ENCODE data around the gene LDLR.
"Not testable (repeated sequence)": the region's sequence is repeated elsewhere in the genome, so short reads cannot be mapped to it uniquely, and the experiment has no call there.

The LDLR gene

GRCh38 chr19:11141937-11142527 is 52.8 kb downstream of the LDLR start:
- DNase-seq (ENCODE audit: low read depth), result no peak

GRCh38 chr19:11142528-11143171 is 53.4 kb downstream of the LDLR start:
- no peak for DNase-seq (ENCODE audit: low read depth)

GRCh38 chr19:11145536-11145924 is 56.3 kb downstream of the LDLR start:
- no peak for DNase-seq (ENCODE audit: low read depth)

- no peak for DNase-seq (ENCODE audit: low read depth)
These were observed 58.7 kb downstream of the LDLR start for GRCh38 chr19:11148001-11148400.

DNA sequence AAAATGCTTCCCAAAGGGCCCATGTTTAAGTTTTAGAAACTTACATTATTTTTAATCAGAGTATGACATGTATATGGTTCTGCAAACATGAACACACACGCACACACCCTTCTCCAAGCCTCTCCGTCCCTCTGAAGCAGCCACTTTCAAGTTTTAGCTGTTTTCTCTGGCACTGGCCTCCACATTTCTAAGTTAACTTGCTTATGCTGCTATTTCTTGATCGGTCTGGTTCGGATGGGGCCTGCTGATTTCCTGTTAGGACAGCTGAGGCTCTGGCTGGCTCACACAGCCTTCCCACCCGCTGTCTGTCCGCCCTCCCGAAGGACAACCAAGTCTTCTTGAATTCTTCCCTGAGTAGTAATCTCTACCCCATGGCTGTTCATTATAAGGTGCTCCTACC is 61.9 kb downstream of the LDLR start:
- no peak for DNase-seq (ENCODE audit: low read depth)

- DNase-seq (ENCODE audit: low read depth), result no peak
These were observed 63.2 kb downstream of the LDLR start for GRCh38 chr19:11152318-11153062.

GRCh38 chr19:11154683-11155047 is 65.4 kb downstream of the LDLR start:
- DNase-seq (ENCODE audit: low read depth), result no peak

DNA sequence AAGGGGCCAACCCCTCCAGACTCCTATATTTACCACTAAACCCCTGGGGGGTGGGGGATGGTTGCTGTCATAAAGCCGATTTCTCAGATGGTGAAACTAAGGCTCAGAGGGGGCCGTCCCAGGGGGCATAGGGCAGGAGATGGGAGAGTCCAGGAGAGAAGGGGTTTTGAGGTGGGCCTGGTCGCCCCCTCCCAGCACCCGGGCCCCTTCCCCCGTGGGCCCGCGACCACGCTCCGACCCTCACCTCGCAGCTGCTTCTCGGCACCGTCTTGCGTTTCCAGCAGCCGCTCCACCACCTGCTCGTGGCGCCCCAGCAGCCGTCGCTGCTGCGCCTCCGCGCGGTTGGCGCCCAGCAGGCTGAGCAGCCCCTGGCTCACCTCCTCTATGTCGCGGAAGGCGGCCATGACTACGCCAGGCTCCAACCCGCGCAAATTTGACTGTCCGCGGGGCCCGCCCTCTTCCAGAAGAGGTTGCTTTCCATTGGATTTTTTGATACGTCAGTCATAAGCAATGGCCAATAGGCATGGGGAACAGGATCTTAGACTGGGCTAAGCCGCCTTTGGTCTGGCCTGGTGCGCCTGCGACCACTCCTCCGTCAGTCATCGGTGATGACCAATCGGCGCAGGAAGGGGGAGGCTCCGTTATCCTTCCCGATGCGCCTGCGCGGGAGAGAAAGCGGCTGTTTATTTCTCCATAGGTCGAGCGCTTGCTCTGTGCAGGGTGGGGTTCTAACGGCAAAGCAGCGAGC is 66.3 kb downstream of the LDLR start, which contains the start of gene SPC24:
Gene SPC24, minus strand, starts transcription at position 410 of the 748 bp plus-strand sequence. Its CDS starts 6 bp downstream, at position 404.
- DNase-seq (ENCODE audit: low read depth), result peak; percentile 84

- no peak for DNase-seq (ENCODE audit: low read depth)
These were observed 70.6 kb downstream of the LDLR start for GRCh38 chr19:11159598-11160439.

DNA sequence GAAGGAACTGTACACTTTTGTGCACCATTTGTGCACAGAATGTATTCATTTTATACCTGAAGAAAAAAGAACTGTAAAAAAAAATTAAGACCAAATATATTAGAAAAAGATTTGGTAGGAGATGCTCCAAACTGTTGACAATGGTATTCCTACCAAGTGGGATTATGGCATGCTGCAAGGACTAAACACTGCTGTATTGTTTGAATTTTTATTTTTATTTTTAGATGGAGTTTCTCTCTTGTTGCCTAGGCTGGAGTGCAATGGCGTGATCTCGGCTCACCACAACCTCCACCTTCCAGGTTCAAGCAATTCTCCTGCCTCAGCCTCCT is 71.1 kb downstream of the LDLR start:
- not testable (repeated sequence) for DNase-seq (ENCODE audit: low read depth)

DNA sequence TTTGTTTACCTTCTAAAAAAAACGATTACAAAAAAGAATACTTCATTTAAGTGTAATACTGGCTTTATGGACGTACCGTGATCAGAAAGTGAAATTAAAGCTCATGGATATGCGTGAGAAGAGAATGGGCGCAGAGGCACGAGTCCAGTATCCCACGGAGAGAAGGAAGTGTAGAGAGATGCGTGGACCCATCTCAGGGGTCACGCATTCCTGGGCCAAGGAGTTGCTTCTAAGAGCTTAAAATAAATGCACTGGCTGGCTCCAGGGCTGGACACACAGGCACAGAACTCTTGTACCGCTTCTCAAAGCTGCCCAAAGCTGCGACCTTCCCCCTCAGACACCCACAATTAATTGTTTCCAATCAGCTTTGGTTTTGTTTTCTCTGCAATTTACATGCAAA is 75.0 kb downstream of the LDLR start:
- DNase-seq (ENCODE audit: low read depth), result no peak

- no peak for DNase-seq (ENCODE audit: low read depth)
These were observed 75.7 kb downstream of the LDLR start for GRCh38 chr19:11164879-11165406.

- DNase-seq (ENCODE audit: low read depth), result no peak
These were observed 76.3 kb downstream of the LDLR start for GRCh38 chr19:11165486-11166030.

- DNase-seq (ENCODE audit: low read depth), result no peak
These were observed 77.2 kb downstream of the LDLR start for GRCh38 chr19:11166281-11167142.

DNA sequence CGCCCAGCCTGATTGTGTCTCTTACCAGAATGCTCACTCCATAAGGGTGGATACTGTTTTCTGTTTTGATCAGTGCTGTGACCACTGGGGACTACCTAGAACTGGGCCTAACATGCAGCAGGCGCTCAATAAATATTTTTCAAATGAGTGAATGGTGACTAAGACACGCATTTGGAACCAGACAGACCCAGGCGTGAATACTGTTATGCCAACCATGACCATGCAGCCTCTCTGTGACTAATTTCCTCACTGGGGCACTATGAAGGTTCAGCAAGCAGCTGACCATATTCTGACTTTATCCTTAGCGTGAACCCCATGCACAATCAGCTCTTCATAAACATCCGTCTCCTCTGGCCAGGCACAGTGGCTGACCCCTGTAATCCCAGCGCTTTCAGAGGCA is 79.3 kb downstream of the LDLR start:
- DNase-seq (ENCODE audit: low read depth), result no peak

DNA sequence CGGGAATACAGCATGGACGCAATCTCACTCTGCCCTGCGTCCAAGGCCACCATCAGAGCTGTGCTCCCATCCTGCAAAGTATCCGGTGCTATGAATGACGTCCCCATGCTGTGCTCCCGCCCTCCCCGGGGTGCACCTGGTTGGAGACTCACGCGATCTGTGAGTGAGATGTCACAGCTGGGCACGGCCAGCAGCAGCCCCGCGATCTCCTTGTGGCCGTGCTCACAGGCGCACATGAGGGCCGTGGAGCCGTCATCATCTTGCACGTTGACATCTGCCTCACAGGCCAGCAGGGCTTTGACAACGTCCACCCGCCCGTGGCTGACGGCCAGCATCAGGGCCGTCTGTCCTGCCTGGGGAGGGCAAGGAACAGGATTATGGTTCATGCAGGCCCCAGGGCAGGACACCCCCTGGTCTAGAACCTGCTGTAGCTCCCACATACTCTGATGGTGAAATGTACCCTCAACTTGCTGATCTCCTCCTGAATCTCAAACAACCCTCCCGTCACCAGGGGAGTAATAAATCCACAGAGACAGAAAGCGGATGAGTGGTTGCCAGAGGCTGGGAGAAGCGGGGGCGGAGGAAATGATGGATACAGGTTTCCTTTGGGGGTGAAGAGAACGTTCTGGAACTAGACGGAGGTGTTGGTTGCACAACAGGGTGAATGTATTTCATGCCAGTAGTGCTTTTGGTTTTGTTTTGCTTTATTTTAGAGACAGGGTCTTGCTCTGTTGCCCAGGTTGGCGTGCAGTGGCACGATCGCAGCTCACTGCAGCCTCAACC is 80.8 kb downstream of the LDLR start:
- no peak for DNase-seq (ENCODE audit: low read depth)

DNA sequence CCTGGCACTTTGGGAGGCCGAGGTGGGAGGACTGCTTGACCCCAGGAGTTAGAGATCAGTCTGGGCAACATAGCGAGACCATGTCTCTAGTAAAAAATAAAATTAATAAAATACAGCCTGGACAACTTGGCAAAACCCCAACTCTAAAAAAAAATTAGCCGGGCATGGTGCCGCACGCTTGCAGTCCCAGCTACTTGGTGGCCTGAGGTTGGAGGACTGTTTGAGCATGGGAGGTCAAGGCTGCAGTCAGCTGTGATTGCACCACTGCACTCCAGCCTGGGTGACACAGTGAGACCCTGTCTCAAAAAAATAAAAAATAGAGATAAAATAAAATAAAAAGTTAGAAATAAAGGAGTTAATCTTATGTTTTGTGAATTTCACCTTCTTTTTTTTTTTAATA is 81.9 kb downstream of the LDLR start:
- DNase-seq (ENCODE audit: low read depth), result no peak

DNA sequence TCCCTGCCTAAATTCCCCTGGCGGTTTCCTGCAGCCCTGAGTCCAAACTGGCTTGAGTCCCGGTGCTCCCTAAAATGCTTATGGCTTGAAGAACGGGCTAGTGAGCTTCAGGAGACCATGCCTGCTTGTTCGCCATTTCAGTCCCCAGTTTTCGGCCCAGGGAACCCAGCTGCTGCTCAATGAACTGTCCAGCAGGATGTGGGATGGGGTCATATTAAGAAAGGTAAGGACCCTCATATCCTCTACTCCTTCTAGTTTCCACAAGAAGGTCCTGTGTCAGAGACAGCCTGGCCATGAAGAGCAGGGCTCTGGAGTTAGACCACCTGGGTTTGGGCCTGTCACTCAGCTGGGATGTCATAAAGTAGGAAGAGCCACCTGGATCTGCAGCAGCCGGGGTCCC is 83.3 kb downstream of the LDLR start:
- no peak for DNase-seq (ENCODE audit: low read depth)

DNA sequence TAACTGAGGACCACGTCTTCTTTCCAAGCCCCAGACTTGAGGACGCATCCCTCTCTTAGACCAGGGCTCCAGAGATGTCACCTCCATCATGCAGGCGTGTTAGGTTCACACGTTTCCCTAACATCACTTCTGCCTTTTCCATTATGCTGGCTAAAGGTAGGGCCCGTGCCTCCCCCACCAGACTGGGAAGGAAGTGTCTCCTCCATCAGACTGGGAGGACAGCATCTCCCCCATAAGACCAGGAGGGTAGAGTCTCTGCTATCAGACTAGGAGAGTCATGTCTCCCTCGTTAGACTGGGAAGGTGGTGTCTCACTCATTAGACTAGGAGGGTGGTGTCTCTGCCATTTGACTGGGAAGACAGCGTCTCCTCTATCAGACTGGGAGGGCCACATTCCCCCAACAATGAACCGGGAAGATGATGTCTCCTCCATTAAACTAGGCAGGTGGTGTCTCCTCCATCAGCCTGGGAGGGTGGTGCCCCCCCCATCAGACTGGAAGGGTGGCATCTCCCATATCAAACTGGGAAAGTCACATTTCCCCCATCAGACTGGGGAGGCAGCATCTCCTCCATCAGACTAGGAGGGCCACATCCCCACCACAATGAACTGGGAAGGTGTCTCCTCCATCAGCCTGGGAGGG is 84.4 kb downstream of the LDLR start:
- no peak for DNase-seq (ENCODE audit: low read depth)
